Measurements from ENCODE around the gene SPAM1.

DNA sequence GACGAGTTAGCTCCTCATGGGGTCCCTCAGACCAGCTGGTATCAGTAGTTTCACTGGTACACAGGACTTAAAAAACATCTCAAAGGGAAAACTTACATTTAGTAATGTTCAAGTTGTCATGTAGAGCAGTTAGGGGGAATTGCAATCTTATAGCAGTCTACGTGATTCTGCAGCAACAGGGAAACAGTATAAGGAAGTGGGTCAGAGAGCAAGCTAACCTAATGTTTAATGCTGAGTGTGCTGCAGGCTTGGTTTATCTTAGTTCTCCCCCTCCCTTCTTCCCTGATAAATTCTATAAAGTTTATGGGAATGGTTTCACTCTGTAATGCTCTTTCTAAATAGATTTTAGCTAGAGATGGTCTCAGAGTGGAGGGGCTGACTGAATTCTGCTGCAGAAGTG lies 11.3 kb downstream of the SPAM1 start:
- TF ChIP-seq EZH2 (IDR thresholded peaks at IDR 0.05) (no peak), EZH2phosphoT487 (IDR thresholded peaks at IDR 0.05) (no peak)
- TF ChIP-seq, protein P1, sequence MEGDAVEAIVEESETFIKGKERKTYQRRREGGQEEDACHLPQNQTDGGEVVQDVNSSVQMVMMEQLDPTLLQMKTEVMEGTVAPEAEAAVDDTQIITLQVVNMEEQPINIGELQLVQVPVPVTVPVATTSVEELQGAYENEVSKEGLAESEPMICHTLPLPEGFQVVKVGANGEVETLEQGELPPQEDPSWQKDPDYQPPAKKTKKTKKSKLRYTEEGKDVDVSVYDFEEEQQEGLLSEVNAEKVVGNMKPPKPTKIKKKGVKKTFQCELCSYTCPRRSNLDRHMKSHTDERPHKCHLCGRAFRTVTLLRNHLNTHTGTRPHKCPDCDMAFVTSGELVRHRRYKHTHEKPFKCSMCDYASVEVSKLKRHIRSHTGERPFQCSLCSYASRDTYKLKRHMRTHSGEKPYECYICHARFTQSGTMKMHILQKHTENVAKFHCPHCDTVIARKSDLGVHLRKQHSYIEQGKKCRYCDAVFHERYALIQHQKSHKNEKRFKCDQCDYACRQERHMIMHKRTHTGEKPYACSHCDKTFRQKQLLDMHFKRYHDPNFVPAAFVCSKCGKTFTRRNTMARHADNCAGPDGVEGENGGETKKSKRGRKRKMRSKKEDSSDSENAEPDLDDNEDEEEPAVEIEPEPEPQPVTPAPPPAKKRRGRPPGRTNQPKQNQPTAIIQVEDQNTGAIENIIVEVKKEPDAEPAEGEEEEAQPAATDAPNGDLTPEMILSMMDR (IDR thresholded peaks at IDR 0.05): no peak
